ENCODE data around the gene REM2. TPM values are rescaled to one million over a fixed set of nuclear protein-coding genes. Genes with fewer than 3 reads are reported as not detected.

The REM2 gene
- polyA plus RNA-seq, 1 donor (not counting 4 experiments of a cell fraction or from before 2014, with no cell fraction given) = 0.05 TPM

- H3K4me1 ChIP-seq (ENCODE audit: control insufficient read depth, extremely low read depth, insufficient read depth, low read length) = peaks cover 15% of the 10 kb centered on the region
- no peaks in the 10 kb centered on the region for H3K9me1 ChIP-seq (ENCODE audit: control insufficient read depth, extremely low read depth, insufficient read depth, low read length)
- H4K20me1 ChIP-seq (ENCODE audit: control insufficient read depth, extremely low read depth, insufficient read depth, low read length) = no peaks in the 10 kb centered on the region
- H3K4me2 ChIP-seq (ENCODE audit: control insufficient read depth, extremely low read depth, insufficient read depth, low read depth, low read length) = no peak overlapping the region
- no peaks in the 10 kb centered on the region for H3K27me3 ChIP-seq (ENCODE audit: control insufficient read depth, extremely low read depth, insufficient read depth, low read length)
- H3K27ac ChIP-seq (ENCODE audit: control insufficient read depth, insufficient read depth, low read length) = no peak overlapping the region
- H3K4me3 ChIP-seq (ENCODE audit: control insufficient read depth in 2 of 3, extremely low read depth in 1 of 3, insufficient read depth in 2 of 3, low read depth in 1 of 3, low read length in 3 of 3) = no peak overlapping the region
- TF ChIP-seq, protein P1, sequence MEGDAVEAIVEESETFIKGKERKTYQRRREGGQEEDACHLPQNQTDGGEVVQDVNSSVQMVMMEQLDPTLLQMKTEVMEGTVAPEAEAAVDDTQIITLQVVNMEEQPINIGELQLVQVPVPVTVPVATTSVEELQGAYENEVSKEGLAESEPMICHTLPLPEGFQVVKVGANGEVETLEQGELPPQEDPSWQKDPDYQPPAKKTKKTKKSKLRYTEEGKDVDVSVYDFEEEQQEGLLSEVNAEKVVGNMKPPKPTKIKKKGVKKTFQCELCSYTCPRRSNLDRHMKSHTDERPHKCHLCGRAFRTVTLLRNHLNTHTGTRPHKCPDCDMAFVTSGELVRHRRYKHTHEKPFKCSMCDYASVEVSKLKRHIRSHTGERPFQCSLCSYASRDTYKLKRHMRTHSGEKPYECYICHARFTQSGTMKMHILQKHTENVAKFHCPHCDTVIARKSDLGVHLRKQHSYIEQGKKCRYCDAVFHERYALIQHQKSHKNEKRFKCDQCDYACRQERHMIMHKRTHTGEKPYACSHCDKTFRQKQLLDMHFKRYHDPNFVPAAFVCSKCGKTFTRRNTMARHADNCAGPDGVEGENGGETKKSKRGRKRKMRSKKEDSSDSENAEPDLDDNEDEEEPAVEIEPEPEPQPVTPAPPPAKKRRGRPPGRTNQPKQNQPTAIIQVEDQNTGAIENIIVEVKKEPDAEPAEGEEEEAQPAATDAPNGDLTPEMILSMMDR (optimal IDR thresholded peaks at IDR 0.05 in 1 of 3, IDR thresholded peaks at IDR 0.05 in 1 of 3, conservative IDR thresholded peaks at IDR 0.05 in 1 of 3; ENCODE audit: extremely low read depth in 1 of 3, insufficient read depth in 2 of 3, low read length in 3 of 3) = no peak
- TF ChIP-seq EZH2 (IDR thresholded peaks at IDR 0.05; ENCODE audit: low read length) = no peak
- FAIRE-seq (no peak), DNase-seq (ENCODE audit: low read depth, low spot score) (no peak)
- dilution Hi-C loops (cut with MboI; ENCODE audit: extremely low pct_ligation_motif_present, low sequenced_read_pairs) = no loop called here
- H2AFZ ChIP-seq (ENCODE audit: control insufficient read depth, low read length) = no peak overlapping the region
- no peaks in the 10 kb centered on the region for H3K36me3 ChIP-seq (ENCODE audit: control insufficient read depth in 2 of 2, extremely low read depth in 1 of 2, insufficient read depth in 2 of 2, low read length in 2 of 2)
- no peak overlapping the region for H3K9ac ChIP-seq (ENCODE audit: control insufficient read depth, extremely low read depth, insufficient read depth, low read length)
- no peaks in the 10 kb centered on the region for H3K9me3 ChIP-seq (ENCODE audit: control insufficient read depth, low read depth, low read length)
- no peaks in the 10 kb centered on the region for H3K79me2 ChIP-seq (ENCODE audit: control insufficient read depth, insufficient read depth, low read length)
Observed at GRCh38 chr14:22892488-22892887, 9.5 kb downstream of the REM2 start.

- Histone ChIP-seq H4K20me1 (ENCODE audit: control insufficient read depth, extremely low read depth, insufficient read depth, low read length) (no peaks in the 10 kb centered on the region), H2AFZ (ENCODE audit: control insufficient read depth, low read length) (no peak overlapping the region), H3K9me1 (ENCODE audit: control insufficient read depth, extremely low read depth, insufficient read depth, low read length) (no peaks in the 10 kb centered on the region), H3K27me3 (ENCODE audit: control insufficient read depth, extremely low read depth, insufficient read depth, low read length) (no peaks in the 10 kb centered on the region), H3K4me1 (ENCODE audit: control insufficient read depth, extremely low read depth, insufficient read depth, low read length) (peaks cover 21% of the 10 kb centered on the region), H3K4me2 (ENCODE audit: control insufficient read depth, extremely low read depth, insufficient read depth, low read depth, low read length) (no peak overlapping the region), H3K9me3 (ENCODE audit: control insufficient read depth, low read depth, low read length) (no peaks in the 10 kb centered on the region), H3K79me2 (ENCODE audit: control insufficient read depth, insufficient read depth, low read length) (no peaks in the 10 kb centered on the region), H3K4me3 (ENCODE audit: control insufficient read depth in 2 of 3, extremely low read depth in 1 of 3, insufficient read depth in 2 of 3, low read depth in 1 of 3, low read length in 3 of 3) (no peak overlapping the region), H3K36me3 (ENCODE audit: control insufficient read depth in 2 of 2, extremely low read depth in 1 of 2, insufficient read depth in 2 of 2, low read length in 2 of 2) (no peaks in the 10 kb centered on the region), H3K27ac (ENCODE audit: control insufficient read depth, insufficient read depth, low read length) (no peak overlapping the region), H3K9ac (ENCODE audit: control insufficient read depth, extremely low read depth, insufficient read depth, low read length) (no peak overlapping the region)
- TF ChIP-seq EZH2 (IDR thresholded peaks at IDR 0.05; ENCODE audit: low read length) = no peak
- TF ChIP-seq, protein P1 (optimal IDR thresholded peaks at IDR 0.05 in 1 of 3, IDR thresholded peaks at IDR 0.05 in 1 of 3, conservative IDR thresholded peaks at IDR 0.05 in 1 of 3; ENCODE audit: extremely low read depth in 1 of 3, insufficient read depth in 2 of 3, low read length in 3 of 3) = no peak
- dilution Hi-C loops (cut with MboI; ENCODE audit: extremely low pct_ligation_motif_present, low sequenced_read_pairs) = no loop called here
- DNase-seq (ENCODE audit: low read depth, low spot score) (no peak), FAIRE-seq (no peak)
Observed at GRCh38 chr14:22893706-22894105, 10.7 kb downstream of the REM2 start.
